ENCODE results near the gene GATA5. TPM values are rescaled to one million over a fixed set of nuclear protein-coding genes. Genes with fewer than 3 reads are reported as not detected.

GATA5 gene
- total RNA-seq, 4 donors from 2014 or later = not detected

- in situ Hi-C loops (cut with MboI; ENCODE audit: low sequenced_read_pairs in 4 of 4) (no loop called here), intact Hi-C loops (cut with DNase I; ENCODE audit: low total_unique reads) (no loop called here)
- Histone ChIP-seq H3K27ac (no peak overlapping the region), H3K27me3 (peaks cover 8 to 15% (median 12%) of the 10 kb centered on the region in 3 donors), H3K9me3 (no peaks in the 10 kb centered on the region), H3K36me3 (no peaks in the 10 kb centered on the region), H3K4me3 (no peak overlapping the region), H3K4me1 (no peaks in the 10 kb centered on the region)
- no peak for TF ChIP-seq CTCF (IDR thresholded peaks at IDR 0.05 in 4 of 5, conservative IDR thresholded peaks at IDR 0.05 in 1 of 5)
- no peak for TF ChIP-seq POLR2A (IDR thresholded peaks at IDR 0.05)
- no peak for ATAC-seq
- DNase-seq = no peak
Measured at GRCh38 chr20:62466806-62467537, 8.8 kb downstream of the GATA5 start.

- ATAC-seq (no peak), DNase-seq (no peak)
- TF ChIP-seq POLR2A (IDR thresholded peaks at IDR 0.05) = no peak
- no peak for TF ChIP-seq CTCF (IDR thresholded peaks at IDR 0.05 in 4 of 5, conservative IDR thresholded peaks at IDR 0.05 in 1 of 5)
- no peak overlapping the region for H3K27ac ChIP-seq
- no peak overlapping the region for H3K4me3 ChIP-seq
- intact Hi-C loops (cut with DNase I; ENCODE audit: low total_unique reads) = no loop called here
- in situ Hi-C loops (cut with MboI; ENCODE audit: low sequenced_read_pairs in 4 of 4) = no loop called here
- H3K4me1 ChIP-seq = no peaks in the 10 kb centered on the region
- H3K9me3 ChIP-seq = no peaks in the 10 kb centered on the region
- no peaks in the 10 kb centered on the region for H3K36me3 ChIP-seq
- H3K27me3 ChIP-seq = peaks cover 5 to 15% (median 12%) of the 10 kb centered on the region in 3 donors
Measured at GRCh38 chr20:62466072-62466760, 9.6 kb downstream of the GATA5 start.

GRCh38 chr20:62464990-62465389 is 10.8 kb downstream of the GATA5 start:
- no peak for TF ChIP-seq POLR2A (IDR thresholded peaks at IDR 0.05)
- no peak for TF ChIP-seq CTCF (IDR thresholded peaks at IDR 0.05 in 4 of 5, conservative IDR thresholded peaks at IDR 0.05 in 1 of 5)
- Histone ChIP-seq H3K36me3 (no peaks in the 10 kb centered on the region), H3K27ac (no peak overlapping the region), H3K9me3 (no peaks in the 10 kb centered on the region), H3K4me3 (no peak overlapping the region), H3K4me1 (no peaks in the 10 kb centered on the region), H3K27me3 (peaks cover 1 to 9% (median 8%) of the 10 kb centered on the region in 3 donors)
- in situ Hi-C loops (cut with MboI; ENCODE audit: low sequenced_read_pairs in 4 of 4) (no loop called here), intact Hi-C loops (cut with DNase I; ENCODE audit: low total_unique reads) (no loop called here)
- DNase-seq (no peak), ATAC-seq (no peak)

- Histone ChIP-seq H3K9me3 (no peaks in the 10 kb centered on the region), H3K27me3 (peaks cover 0 to 6% (median 3%) of the 10 kb centered on the region in 3 donors), H3K4me1 (no peaks in the 10 kb centered on the region), H3K36me3 (no peaks in the 10 kb centered on the region), H3K27ac (no peak overlapping the region), H3K4me3 (no peak overlapping the region)
- in situ Hi-C loops (cut with MboI; ENCODE audit: low sequenced_read_pairs in 4 of 4) = no loop called here
- TF ChIP-seq CTCF (IDR thresholded peaks at IDR 0.05 in 4 of 5, conservative IDR thresholded peaks at IDR 0.05 in 1 of 5) = no peak
- TF ChIP-seq POLR2A (IDR thresholded peaks at IDR 0.05) = no peak
- DNase-seq (no peak), ATAC-seq (no peak)
- intact Hi-C loops (cut with DNase I; ENCODE audit: low total_unique reads) = no loop called here
Measured at GRCh38 chr20:62464425-62464770, 11.4 kb downstream of the GATA5 start.

Data from gastrocnemius medialis (tissue), 4 donors.